GM18499 (cell line): ENCODE measurements around the gene FBXL4.

ENCODE experiments used
- ATAC-seq: cut with Tn5 transposase; IDR thresholded peaks from one replicate; pipeline ENCODE4 v1.9.1; 2021; ENCODE audit warnings: moderate number of reproducible peaks; ENCODE audit not compliant: insufficient read depth, unreplicated experiment

The FBXL4 gene

DNA sequence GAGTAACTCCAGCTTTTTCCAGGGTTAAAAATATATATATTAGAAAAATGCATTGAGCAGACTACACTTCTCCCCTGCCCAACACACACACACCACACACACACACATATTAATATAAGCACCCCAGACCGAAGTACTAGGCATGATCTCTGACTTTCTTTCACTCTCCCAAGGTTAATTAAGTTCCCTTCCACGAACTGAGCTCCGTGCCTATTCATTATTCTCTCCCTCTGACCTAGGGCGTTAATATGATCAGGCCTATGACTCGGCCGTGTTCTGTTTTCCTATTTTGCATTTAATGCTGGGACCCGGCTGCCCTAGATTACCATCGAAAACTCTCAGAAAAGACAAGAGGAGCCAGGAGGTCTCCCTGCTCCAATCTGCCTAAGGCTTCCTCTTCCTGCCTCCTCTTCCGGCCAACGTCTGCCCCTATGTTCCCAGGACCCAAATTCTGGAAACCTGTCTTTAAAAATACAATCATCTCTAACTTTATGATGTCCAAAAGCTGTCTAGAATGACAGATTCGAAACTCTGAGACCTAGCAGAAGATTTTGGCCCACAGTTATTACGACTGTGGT, 119.4 kb downstream of the FBXL4 start:
- ATAC-seq, result no peak

DNA sequence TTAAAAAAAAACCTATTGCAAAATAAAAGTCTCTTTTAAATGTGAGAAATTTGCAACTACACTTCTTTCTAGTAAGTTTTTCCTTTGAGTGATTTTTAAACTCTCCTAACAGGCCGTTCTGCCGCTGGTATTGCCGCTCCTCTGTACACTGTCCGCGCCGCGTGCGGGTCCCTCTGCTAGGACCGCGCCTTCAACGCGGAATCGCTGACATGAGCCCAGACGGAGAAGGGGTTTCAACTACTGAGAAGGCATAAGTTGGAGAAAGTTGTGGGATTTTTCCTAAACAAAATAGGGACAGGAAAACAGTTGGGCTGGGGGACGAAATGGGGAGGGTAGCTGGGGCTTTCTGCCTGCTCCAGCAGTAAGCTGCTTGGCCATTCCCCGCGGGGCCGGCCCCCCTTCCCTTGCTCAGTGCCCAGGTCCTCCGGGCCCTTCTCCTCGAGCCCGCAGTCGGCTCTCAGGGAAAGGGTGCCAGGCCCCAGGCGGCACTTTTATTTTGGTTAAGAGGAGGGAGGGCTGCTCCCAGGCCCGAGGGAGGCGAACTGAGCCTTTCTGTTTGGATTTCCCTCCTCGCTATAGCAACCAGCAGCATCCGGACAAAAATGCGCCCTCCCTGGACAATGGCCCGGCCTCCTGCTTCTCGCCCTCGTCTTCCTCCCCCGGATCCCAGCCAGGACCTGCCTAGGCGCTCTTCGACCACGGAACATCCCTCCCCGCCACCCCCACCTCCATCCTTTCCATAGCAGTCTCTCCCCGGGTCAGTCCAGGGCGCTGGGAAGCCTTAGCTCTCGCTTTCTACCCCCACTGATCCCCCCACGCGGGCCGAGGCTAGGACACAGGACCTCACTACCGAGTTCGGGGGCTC, 120.2 kb downstream of the FBXL4 start:
- no peak for ATAC-seq

DNA sequence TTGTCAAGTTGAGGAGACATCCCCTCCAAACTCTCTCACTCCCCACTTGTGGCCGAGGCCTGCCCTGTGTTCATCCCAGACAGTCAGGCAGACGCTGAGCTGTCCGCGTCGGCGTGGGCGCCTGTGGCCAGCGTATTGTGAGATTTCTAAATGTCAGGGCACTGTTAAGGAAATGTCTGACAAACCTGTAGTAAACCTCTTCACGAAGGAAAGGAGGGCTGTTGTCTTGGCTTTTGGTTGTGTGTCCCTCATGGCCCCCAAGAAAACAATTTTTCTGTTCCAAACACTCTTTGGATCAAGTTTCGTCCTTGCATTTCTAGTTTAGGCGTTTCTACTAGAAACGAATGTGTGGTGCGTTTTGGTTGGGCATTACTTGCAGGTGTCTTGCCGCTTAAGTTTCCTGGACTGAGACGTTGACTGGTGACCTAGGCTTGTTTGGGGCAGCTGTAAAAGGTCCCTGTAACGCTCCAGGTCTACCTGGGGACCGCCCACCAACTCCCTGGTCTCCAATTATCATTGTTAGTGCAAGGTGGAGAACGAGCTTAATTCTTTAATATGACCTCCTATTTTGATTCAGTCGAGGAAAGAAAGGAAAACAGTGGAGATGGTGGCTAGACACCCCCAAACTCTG, 122.0 kb downstream of the FBXL4 start:
- ATAC-seq, result no peak

DNA sequence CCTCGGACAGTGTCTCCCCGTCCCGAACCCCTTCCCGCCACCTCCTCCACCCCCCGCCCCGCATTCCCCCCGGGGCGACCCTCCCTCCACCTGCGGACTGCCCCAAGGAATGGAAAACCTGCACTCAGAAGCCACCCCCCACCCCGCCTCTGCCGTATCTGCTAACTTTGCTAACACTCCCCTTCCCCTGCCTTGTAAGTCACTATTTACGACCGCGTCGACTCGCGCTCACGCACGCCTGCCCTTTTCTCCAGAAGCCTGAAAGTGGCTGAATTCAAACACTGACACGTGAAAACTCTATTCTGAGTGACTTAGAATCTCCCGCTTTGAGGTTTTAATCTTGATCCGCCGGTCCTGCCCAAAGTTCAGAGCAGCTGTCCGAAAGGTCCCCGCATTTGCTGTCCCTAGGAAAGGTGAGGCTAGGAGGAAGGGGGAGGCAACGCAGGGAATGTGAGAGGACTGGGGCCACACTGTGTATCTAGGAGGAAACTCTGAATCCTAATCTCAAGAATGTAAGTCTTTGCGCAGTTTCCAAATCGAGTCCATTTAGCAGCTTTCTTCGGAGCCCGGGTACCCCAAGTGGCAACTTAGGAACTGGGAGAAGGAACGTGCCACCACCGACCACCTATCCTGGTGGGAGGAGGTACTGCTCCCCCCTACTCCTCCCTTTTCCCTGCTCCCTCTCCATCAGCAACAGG, 122.7 kb downstream of the FBXL4 start:
- ATAC-seq, result no peak

DNA sequence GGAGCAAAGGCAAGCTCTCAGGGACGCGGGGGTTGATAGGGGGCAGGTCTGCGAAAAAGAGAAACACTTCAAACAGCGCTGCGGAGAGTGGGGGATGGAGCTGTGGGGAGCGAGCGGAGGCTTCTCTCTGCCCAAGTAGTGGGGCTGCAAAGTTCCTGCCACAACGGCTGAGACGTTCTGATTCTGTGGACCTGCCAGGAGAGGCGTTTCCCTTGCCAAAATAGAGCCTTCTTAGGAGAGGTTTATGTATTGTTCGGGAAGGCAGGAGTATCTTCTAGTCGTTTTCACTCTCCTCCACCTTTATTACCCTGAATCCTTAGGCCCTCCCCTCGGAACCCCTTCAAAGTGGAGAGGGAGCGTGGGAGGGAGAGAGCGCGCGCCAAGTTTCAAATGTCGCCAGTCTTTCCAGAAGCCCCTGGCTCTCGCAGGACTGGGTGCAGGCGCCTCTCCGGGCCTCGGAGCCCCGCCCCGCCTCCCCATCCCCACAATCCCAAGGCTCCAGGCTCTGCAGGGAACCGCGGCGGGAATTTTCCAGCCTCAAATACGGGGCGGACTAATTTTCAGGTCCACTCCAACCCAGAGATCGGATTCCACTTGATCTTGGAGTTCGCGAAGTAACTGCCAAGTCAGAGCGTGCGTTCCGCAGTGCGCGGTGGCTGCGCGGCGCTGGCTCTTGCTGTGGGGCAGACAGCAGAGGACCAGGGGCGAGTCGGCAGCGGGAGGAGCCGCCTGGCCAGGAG, 123.4 kb downstream of the FBXL4 start:
- no peak for ATAC-seq

DNA sequence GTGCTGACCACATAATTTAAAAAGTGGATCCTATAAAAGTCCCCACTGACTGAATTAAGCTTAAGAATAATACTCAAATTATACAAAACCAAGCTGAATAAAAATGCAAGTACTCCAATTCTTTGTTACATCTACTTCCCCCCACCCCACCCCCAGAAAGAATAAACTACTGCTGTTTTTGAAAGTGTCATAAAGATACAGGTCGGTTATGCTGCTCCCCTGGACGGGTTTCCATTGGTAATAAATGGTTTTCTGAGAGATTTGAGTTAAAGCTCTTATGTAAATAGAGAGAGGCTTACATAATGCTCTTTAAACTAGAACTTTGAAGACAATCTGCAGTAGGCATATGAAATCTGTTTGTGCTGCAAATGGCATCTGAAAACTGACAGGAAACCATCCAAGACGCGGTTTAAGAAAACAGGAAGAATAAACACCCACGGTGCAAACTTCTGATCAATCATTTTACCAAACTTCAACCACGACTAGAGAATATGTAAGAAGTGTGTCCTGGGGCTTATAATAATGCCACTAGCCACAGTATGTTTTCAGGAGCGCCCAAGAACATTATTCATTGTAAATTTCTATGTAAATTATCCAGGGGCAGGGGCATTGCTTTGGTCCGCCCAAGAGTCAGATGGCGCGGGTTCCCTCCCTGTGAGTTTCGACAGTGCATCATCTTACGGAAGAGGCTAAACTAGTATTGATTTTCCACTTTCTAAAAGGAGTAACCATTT, 124.2 kb downstream of the FBXL4 start:
- ATAC-seq, result no peak

DNA sequence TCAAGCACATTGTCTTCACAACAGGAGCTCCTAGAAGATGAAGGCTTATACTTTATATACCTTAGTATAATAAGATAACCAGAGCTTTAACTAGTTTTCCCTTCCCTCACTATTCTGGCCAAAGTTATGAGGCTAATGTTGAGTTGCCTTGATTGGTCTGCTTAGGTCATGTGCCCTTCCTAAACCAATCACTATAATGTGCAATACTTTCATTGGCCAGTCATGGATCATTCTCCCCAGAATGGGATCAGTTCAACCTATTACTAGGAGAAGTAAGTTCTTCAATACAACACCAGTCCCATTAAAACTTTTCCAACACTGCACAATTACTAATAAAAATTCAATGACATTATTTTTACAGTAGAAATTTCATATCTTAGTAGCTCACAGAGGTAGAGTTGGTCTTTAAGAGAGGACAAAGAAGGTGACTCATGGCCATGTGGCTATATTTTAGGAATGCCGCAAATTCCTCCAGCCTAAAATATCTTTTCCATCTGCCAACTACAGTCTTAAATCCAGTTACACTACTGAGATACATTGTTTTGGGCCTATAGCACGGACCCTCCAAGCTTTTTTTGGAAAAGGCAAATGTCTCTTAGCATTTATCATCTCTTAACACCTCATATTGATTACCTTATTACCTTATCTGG, 125.9 kb downstream of the FBXL4 start:
- no peak for ATAC-seq
